Stimulated activated CD8-positive, alpha-beta memory T cell treated with anti-CD3 and anti-CD28 coated beads, Interleukin-7, amount 100 ng/mL, for 24 hours (primary cell): ENCODE measurements around the gene ADORA3.
A peak's percentile ranks its signal among the peaks of the same experiment; 100 is the strongest.

Experiments
- DNase-seq: peaks from one replicate; pipeline ENCODE4 v3.0.0-alpha.2; 2020; ENCODE audit warnings: low read depth

ADORA3 gene

DNA sequence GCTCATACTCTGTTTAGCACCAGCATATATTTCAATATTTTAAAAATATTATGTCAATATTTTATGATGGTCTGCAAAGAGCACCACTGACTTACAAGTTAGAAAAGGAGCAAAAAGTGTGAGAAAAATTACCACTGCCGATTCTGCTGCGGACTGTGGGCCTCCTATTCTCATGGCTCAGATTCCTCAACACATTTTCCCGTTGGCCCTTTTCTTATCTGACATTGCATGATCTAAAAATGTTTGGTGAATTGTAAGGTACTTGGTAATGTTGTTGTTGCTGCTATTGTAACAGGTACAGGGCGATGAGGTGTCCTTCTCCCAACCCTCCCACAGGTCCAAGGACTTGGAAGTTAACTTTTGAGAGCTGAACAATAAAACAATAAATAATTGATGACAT is 28.9 kb downstream of the ADORA3 start:
- DNase-seq, result no peak

DNA sequence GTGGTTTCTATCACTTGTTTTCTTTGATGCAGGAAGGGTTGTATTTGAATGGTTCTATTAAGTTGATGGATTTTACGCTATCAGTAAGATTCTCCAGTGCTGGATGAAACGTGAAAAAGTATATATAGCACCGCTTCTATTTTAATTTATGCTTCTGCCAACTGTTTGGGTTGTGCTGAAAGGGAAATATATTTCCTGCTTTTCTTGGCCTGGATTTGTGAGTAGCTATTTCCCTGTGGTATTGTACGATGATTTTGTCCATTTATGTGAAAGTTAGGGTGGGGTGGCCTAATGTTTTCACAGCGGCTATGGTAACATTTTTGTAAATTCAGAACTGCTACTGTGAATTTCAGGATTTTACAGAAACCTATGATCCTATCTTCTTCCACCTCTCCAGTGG is 29.3 kb downstream of the ADORA3 start:
- no peak for DNase-seq

DNA sequence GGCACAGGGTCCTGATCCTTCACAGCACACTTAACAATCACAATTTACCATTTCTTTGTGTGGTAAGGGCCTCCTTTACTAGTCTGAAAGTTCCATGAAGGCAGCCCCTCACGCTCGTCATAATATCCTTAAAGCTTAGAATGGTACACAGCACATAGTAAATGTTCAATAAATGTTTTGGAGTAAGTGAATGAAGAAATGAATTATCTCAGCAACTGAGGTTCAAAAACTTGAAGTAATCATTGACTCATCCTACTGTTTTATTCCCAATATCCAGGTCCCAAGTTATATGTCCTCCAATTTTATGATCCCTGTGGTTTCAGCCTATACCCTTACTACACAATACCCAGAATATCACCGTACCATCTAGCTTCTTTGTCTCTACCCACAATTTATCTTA is 31.9 kb downstream of the ADORA3 start:
- no peak for DNase-seq

DNA sequence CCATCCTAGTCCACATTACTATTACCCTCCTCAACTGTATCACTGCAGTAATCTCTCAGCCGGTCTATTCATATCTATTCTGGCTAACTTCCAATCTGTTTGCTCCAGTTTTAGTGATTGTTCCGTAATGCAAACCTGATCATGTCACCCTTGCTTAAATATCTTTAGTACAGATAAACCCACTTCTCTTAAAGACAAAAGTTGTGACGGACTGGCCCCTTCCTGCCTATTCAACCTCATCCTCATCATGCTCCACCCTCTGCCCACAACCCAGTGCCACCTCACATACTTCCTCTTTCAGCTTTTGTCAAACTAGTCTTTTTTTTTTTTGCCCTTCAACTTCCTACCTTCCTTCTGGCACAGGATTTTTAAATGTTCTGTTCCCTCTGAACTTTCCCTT is 32.4 kb downstream of the ADORA3 start:
- DNase-seq, result peak; percentile 11

DNA sequence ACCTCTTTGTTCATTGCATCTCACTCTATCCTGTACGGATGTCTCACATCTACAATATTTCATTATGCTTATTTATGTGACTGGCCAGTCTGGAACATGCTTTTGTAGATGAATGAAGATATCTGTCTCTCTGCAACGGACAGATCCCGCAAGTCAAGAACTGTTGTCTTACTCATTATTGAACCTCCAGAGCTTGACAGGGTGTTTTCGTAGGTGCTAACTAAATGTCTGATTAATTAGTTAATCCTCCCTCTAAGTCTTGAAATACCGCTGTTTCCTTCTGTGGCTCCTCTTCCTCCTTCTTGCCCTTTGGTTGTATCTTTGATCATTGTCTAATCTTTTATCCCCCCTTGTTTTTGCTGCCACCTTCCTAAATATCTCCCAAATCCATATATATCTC is 32.8 kb downstream of the ADORA3 start:
- DNase-seq, result no peak

DNA sequence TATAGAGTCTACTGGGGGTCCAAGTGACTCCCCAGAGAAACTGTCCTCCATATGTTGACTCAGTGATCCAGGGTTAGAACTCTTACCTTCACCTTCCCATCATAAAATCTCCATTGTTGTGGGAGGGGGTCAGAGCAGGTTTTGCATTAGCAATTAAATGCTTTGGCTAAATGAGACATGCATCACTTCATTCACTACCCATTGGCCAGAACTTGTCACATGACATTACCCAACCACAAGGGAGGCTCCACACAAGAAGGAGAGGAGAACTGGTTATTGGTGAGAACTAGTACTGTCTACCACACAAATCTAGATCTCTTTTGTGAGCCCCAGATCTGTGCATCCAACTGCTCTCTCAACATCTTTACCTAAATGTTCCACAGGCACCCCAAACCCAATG is 33.9 kb downstream of the ADORA3 start:
- no peak for DNase-seq

DNA sequence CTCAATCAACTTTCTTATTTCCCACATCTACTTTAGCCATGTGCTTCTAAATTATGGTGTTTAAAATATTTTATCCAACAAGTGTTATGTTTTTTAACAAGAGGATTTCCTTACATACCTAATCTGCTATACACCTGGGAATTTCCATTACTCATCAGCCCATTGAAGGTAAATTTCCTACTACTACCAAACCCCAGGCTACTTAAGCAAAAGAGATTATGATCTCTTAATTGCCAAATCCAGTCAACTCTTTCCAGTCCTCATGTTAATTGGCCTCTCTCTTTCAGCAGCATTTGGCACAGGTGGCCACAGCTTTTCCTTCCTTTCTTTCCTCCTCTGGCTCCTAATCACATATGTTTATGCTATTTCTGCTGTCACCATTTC is 34.7 kb downstream of the ADORA3 start:
- DNase-seq, result no peak

DNA sequence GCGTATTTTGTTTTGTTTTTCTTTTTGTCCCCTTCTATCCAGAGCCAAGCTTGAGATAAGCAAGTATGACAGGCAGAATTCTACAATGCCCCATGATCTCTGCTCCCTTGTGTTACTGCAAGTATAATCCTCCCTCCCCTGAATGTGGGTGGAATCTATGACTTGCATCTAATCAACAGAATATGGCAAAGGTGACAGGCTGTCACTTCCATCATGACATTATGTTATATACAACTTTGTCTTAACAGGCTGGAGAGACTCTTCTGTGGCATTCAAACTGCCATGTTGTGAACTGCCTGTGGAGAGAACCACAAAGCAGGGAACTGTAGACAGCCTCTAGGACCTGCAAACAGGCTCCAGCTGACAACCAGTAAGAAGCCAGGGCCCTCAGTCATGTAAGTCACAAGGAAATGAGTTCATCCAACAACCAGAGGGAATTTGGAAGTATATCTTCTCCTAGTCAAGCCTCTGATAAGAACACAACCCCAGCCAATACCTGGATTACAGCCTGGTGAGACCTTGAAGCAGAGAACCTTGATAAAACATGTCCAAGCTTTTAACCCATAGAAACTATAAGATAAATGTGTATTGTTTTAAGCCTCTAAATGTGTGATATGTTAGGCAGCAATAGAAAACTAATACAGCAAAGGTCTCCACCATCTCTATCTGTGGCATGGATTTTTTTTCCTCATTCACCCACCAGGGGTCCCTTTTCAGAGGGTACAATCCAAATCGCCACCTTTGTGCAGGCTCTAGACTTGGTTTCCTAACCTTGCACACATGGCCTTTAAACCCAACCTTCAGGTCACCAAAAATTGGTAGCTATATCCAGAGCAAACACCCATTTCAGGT is 35.3 kb downstream of the ADORA3 start:
- DNase-seq, result no peak

DNA sequence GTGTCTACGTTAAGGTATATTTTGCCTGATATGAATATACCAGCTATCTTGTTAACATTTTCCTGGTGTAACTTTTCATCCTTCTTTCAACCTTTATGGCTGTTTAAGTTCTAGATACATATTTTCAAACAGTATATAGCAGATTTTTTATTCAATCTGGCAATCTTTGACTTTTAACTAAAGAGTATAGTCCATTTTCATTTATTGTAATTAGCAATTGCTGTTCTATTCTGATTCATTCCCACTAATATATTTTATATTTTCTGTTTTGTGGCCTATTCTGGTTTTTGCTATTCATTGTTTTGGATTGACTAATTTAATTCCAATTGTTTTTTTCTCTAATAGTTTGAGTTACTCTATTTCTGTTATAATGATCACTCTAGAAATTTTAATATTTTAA is 37.0 kb downstream of the ADORA3 start:
- no peak for DNase-seq

DNA sequence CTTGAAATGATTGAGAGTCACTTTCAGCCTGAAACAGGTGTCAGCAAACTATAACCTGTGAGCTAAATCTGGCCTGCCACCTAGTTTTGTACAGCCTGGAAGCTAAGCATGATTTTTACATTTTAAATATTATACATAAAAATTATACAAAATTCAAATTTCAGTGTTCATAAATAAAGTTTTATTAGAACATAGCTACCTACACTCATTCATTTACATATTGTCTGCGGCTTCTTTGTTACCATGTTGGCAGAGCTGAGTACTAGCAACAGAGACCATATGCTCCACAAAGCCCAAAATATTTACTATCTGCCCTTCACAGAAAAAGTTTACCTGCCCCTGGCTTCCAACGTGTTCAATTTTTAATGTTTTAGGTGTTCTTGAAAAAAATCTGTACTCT is 37.7 kb downstream of the ADORA3 start:
- no peak for DNase-seq

DNA sequence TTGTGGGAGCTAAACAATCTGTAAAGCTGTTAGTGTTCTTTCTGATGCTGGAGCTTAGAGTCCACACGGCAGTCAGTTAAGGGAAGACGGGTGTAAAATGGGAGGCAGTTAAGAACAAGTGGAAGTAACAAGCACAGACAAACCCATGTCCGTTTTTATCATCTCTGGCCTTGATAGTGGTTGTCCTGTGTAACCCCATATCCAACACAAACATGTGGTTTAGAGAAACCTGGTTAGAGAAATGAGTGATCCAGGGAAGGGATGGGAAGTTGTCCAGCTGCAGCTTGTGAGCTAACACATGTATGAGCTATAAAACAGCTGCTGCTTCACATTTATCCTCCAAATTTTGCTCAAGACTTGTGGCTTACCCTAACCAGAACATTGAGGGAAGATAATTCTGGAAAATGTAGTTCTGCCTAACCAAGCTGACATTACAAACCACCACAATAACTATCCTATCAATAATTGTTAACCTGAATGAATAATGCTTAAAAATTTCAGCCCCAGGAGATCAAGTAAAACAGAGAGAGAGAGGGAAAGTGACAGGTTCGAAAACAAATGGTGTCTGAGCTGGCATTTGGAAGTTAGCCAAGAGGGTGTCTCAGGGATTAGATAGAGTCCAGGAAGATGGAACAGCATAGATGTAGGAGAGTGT is 40.3 kb downstream of the ADORA3 start:
- no peak for DNase-seq

DNA sequence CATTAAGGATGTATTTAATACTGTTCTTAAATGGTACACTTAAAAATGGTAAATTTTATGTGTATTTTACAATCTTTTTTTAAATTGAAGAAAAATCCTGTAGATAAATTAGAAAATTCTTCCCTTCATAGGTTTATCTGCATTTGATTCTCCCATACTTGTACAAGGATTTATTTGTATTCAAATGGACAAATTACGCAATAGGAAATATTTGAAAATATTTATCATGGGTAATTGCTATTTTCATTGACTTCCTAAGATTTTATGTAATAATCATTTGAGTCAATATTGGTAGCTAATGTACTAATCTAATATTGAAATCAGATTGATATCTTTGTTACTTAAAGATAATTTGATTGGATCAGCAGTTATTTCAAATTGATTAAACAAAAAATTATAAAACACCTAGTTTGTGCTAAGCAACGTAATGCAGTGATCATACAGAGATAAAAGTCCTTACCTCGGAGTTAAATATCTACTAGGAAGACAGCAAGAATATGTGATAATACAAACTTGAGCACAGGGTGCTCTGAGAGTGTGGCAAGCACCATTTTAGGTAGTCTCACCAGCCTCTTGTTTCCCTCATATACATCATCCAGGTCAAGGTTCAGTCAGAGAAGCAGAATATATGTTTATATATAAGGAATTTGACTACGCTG is 40.9 kb downstream of the ADORA3 start:
- no peak for DNase-seq

DNA sequence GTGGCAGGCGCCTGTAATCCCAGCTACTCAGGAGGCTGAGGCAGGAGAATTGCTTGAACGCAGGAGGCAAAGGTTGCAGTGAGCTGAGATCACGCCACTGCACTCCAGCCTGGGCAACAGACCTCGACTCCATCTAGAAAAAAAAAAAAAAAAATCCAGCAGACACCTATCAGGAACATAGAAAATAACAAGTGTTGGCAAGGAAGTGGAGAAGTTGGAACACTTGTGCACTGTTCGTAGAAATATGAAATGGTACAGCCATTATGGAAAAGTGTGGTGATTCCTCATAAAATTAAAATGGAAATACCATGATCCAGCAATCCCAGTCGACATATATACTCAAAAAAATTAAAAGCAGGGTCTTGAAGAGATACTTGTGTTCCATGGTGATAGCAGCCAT is 41.7 kb downstream of the ADORA3 start:
- no peak for DNase-seq

DNA sequence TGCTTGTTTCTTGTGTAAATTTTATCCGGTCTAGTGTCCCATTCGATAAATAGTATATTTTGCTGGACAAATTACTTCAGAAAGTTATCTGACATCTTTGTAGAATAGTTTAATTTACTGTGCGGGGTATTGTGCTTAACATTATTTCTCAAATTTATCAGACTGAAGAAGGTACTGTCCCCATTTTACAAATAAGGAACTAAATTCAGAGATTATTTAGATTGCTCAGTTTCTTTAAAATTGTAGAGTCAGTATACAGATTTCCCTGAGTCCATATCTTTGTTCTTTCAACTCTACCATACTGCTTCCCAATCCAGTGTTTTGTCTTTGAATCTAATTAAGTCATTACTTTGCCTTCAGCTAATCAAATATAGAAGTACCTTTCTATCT is 47.8 kb downstream of the ADORA3 start:
- no peak for DNase-seq

DNA sequence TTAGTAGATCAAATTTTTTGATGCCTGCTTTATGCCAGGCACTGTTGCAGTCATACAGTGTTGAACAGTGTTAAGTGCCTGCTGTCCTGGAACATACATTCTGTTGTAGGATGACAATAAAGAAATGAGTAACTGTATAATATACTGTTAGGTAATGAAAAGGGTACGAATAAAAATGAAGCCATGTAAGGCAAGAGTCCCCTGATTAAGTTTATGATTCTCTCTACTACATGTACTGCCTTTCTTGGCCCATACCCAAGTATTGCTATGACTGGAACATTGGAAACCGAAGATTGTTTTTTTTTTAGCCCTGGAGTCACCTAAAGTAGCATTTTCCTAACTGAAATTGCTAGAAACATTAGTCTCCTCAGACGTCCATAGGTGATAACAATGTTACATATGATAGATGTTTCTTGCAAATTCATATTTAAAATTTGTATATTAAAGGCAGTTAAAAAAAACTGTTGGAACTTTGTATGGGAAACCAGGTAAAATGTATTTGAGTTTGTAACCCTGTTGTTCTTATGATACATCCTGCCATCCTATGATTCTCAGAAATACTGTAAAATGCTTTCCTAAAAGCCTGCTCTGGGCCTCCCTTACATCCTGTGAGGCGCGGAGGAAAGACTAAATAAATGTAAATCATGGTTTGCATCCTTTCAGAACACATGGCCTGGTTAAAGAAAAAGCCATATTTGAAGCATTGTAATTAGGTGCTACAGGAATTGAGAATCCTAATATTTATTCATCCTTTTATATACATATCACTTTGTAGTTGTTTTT is 48.4 kb downstream of the ADORA3 start:
- no peak for DNase-seq

DNA sequence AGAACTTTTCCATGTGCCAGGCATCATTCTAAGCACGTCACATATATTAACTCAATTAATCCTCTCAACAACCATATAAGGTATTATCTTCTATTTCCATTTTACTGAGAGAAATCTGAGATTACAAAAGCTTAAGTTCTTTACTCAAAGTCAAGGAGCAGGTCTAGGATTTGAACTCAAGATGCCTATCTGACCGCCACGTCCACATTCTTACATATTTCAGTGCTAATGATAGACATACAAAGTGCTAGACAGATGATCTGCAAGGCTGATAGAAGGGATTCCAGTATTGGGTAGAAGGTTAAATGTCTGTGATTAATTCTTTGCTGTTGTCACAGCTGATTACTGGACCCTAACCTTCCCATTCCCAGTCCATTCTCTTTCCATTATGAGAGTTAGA is 49.7 kb downstream of the ADORA3 start:
- no peak for DNase-seq

DNA sequence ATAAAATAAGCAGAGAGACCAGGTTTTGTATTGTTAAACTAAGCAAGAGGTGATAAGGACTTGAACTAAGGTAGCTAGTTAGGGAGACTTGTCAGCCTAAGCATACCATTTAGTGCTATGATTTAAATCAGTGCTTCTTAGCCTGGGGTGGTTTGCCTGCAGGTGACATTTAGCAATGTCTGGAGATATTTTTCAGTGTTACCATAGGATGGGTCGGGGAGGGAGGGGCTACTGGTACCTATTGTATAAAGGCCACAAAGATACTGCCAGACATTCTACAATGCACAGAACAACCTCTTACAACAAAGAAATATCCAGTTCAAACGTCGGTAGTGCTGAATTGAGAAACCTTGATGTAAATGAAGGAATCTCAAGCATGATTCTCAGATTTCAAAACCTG is 50.9 kb downstream of the ADORA3 start:
- no peak for DNase-seq

DNA sequence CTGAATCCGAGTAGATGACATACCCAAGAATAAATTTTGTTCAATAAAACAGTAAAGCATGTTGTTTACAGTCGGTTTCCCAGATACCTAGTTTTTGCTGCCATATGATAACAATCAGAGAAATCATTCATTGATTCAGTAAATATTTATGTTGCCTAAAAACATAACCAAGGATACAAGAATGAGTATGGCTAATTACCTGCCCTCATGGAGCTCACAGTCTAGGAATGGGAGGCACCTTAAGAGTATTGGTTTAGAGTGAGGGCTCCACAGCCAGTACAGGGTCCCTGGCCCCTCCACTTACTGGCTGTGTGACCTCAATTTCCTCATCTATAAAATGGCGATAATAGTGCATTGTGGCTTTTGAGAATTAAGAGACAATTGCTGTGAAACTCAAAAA is 53.2 kb downstream of the ADORA3 start:
- DNase-seq, result no peak

DNA sequence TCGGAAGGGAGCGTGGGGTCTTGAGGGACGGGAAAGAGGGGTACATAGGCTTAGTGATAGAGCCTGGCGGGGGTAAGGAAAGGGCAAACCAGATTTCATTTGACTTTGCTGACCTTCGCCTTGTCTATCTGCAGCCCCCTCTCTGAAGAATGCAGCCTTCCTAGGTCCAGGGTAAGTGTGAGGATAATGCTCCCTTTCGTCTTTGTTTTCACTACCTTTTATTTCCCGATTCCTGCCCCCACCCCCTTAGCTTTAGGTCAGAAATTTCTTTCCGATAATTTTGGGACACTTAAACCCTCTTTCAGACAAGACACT is 53.8 kb downstream of the ADORA3 start:
- DNase-seq, result no peak
